ENCODE measurements around the gene CCNT1. TPM values are rescaled to one million over a fixed set of nuclear protein-coding genes. Genes with fewer than 3 reads are reported as not detected.
"Not testable (repeated sequence)": the region's sequence is repeated elsewhere in the genome, so short reads cannot be mapped to it uniquely, and the experiment has no call there.

CCNT1 gene
- total RNA-seq, 2 donors from 2014 or later, result 96.6 to 102 TPM

GRCh38 chr12:48686615-48687334, 29.7 kb downstream of the CCNT1 start:
- H3K4me1 Mint-ChIP-seq (ENCODE audit: low read depth), result peaks cover 35% of the 10 kb centered on the region
- no peaks in the 10 kb centered on the region for H3K27me3 Mint-ChIP-seq (ENCODE audit: low read depth)
- no peak for DNase-seq
- no peak overlapping the region for H3K27ac Mint-ChIP-seq
- H3K4me3 Mint-ChIP-seq, result no peak overlapping the region
- peaks cover 0 to 5% of the 10 kb centered on the region in 2 donors for H3K36me3 Mint-ChIP-seq (ENCODE audit: insufficient read depth in 2 of 2)
- no peaks in the 10 kb centered on the region for H3K9me3 Mint-ChIP-seq
- ATAC-seq (replicated peaks in 1 of 2), result no peak

- no peak overlapping the region for H3K27ac Mint-ChIP-seq
- H3K4me3 Mint-ChIP-seq, result no peak overlapping the region
- H3K36me3 Mint-ChIP-seq (ENCODE audit: insufficient read depth in 2 of 2), result peaks cover 3 to 6% of the 10 kb centered on the region in 2 donors
- DNase-seq (no peak), ATAC-seq (replicated peaks in 1 of 2) (no peak)
- H3K9me3 Mint-ChIP-seq, result no peaks in the 10 kb centered on the region
- H3K4me1 Mint-ChIP-seq (ENCODE audit: low read depth), result peaks cover 35% of the 10 kb centered on the region
- H3K27me3 Mint-ChIP-seq (ENCODE audit: low read depth), result no peaks in the 10 kb centered on the region
These were observed 30.4 kb downstream of the CCNT1 start for GRCh38 chr12:48686037-48686595.

GRCh38 chr12:48683534-48683933, 33.0 kb downstream of the CCNT1 start:
- peak overlapping the region in 1 of 2 donors; percentile 97 for H3K4me3 Mint-ChIP-seq
- no peaks in the 10 kb centered on the region for H3K27me3 Mint-ChIP-seq (ENCODE audit: low read depth)
- no peaks in the 10 kb centered on the region for H3K9me3 Mint-ChIP-seq
- ATAC-seq (replicated peaks in 1 of 2), result no peak
- H3K36me3 Mint-ChIP-seq (ENCODE audit: insufficient read depth in 2 of 2), result peaks cover 14 to 17% of the 10 kb centered on the region in 2 donors
- DNase-seq, result no peak
- peaks cover 48% of the 10 kb centered on the region for H3K4me1 Mint-ChIP-seq (ENCODE audit: low read depth)
- no peak overlapping the region for H3K27ac Mint-ChIP-seq

GRCh38 chr12:48682927-48683326, 33.6 kb downstream of the CCNT1 start:
- ATAC-seq (replicated peaks in 1 of 2), result no peak
- no peaks in the 10 kb centered on the region for H3K27me3 Mint-ChIP-seq (ENCODE audit: low read depth)
- H3K4me1 Mint-ChIP-seq (ENCODE audit: low read depth), result peaks cover 50% of the 10 kb centered on the region
- DNase-seq, result no peak
- H3K4me3 Mint-ChIP-seq, result peak overlapping the region; percentile 91 to 97
- no peaks in the 10 kb centered on the region for H3K9me3 Mint-ChIP-seq
- peak overlapping the region; percentile 58 for H3K27ac Mint-ChIP-seq
- H3K36me3 Mint-ChIP-seq (ENCODE audit: insufficient read depth in 2 of 2), result peaks cover 15 to 18% of the 10 kb centered on the region in 2 donors

GRCh38 chr12:48682533-48682905, 34.0 kb downstream of the CCNT1 start:
- not testable (repeated sequence) for H3K27ac Mint-ChIP-seq; ATAC-seq (replicated peaks in 1 of 2); H3K9me3 Mint-ChIP-seq; H3K27me3 Mint-ChIP-seq (ENCODE audit: low read depth); DNase-seq
- H3K4me3 Mint-ChIP-seq, result peak overlapping the region; percentile 91 to 97
- peaks cover 15 to 20% of the 10 kb centered on the region in 2 donors for H3K36me3 Mint-ChIP-seq (ENCODE audit: insufficient read depth in 2 of 2)
- H3K4me1 Mint-ChIP-seq (ENCODE audit: low read depth), result peaks cover 50% of the 10 kb centered on the region

GRCh38 chr12:48681710-48682532, 34.6 kb downstream of the CCNT1 start, which contains the start of gene KANSL2:
KANSL2 (minus strand) TSS chr12:48682238; CDS start chr12:48681632, 606 bp downstream.
- ATAC-seq (replicated peaks in 1 of 2) (peak; percentile 96 to 98), DNase-seq (peak; percentile 96 to 99)
- H3K36me3 Mint-ChIP-seq (ENCODE audit: insufficient read depth in 2 of 2), result peaks cover 18 to 22% of the 10 kb centered on the region in 2 donors
- no peaks in the 10 kb centered on the region for H3K9me3 Mint-ChIP-seq
- peak within 1 kb of the TSS; percentile 94 for H3K27ac Mint-ChIP-seq
- peaks cover 56% of the 10 kb centered on the region for H3K4me1 Mint-ChIP-seq (ENCODE audit: low read depth)
- H3K27me3 Mint-ChIP-seq (ENCODE audit: low read depth), result no peaks in the 10 kb centered on the region
- H3K4me3 Mint-ChIP-seq, result peak within 1 kb of the TSS; percentile 91 to 97

GRCh38 chr12:48681399-48681709, 35.2 kb downstream of the CCNT1 start:
- Mint-ChIP-seq H3K36me3 (ENCODE audit: insufficient read depth in 2 of 2) (peaks cover 18 to 24% of the 10 kb centered on the region in 2 donors), H3K4me1 (ENCODE audit: low read depth) (peaks cover 60% of the 10 kb centered on the region), H3K9me3 (no peaks in the 10 kb centered on the region), H3K4me3 (peak overlapping the region; percentile 91 to 97), H3K27me3 (ENCODE audit: low read depth) (no peaks in the 10 kb centered on the region), H3K27ac (peak overlapping the region; percentile 94)
- no peak for ATAC-seq (replicated peaks in 1 of 2)
- no peak for DNase-seq

GRCh38 chr12:48680861-48681260, 35.6 kb downstream of the CCNT1 start:
- peaks cover 61% of the 10 kb centered on the region for H3K4me1 Mint-ChIP-seq (ENCODE audit: low read depth)

GRCh38 chr12:48678551-48679185, 37.8 kb downstream of the CCNT1 start:
- ATAC-seq (replicated peaks in 1 of 2) (no peak), DNase-seq (no peak)
- Mint-ChIP-seq H3K27ac (peak overlapping the region; percentile 99), H3K27me3 (ENCODE audit: low read depth) (no peaks in the 10 kb centered on the region), H3K4me3 (peak overlapping the region; percentile 91 to 95), H3K4me1 (ENCODE audit: low read depth) (peaks cover 61% of the 10 kb centered on the region), H3K9me3 (no peaks in the 10 kb centered on the region), H3K36me3 (ENCODE audit: insufficient read depth in 2 of 2) (peaks cover 18 to 22% of the 10 kb centered on the region in 2 donors)

More at GRCh38 chr12:48680861-48681260, 35.6 kb downstream of the CCNT1 start:
- ATAC-seq (replicated peaks in 1 of 2), result no peak
- Mint-ChIP-seq H3K27ac (peak overlapping the region; percentile 94), H3K36me3 (ENCODE audit: insufficient read depth in 2 of 2) (peaks cover 18 to 22% of the 10 kb centered on the region in 2 donors), H3K9me3 (no peaks in the 10 kb centered on the region), H3K27me3 (ENCODE audit: low read depth) (no peaks in the 10 kb centered on the region), H3K4me3 (peak overlapping the region; percentile 91 to 97)
- DNase-seq, result no peak

GRCh38 chr12:48671231-48671856, 45.2 kb downstream of the CCNT1 start:
- ATAC-seq (replicated peaks in 1 of 2) (no peak), DNase-seq (no peak)
- H3K27me3 Mint-ChIP-seq (ENCODE audit: low read depth), result no peaks in the 10 kb centered on the region
- H3K4me3 Mint-ChIP-seq, result no peak overlapping the region
- H3K36me3 Mint-ChIP-seq (ENCODE audit: insufficient read depth in 2 of 2), result peaks cover 10 to 30% of the 10 kb centered on the region in 2 donors
- no peak overlapping the region for H3K27ac Mint-ChIP-seq
- no peaks in the 10 kb centered on the region for H3K9me3 Mint-ChIP-seq
- H3K4me1 Mint-ChIP-seq (ENCODE audit: low read depth), result peaks cover 11% of the 10 kb centered on the region

GRCh38 chr12:48668996-48669395, 47.5 kb downstream of the CCNT1 start:
- no peak overlapping the region for H3K27ac Mint-ChIP-seq
- DNase-seq (no peak), ATAC-seq (replicated peaks in 1 of 2) (no peak)
- H3K27me3 Mint-ChIP-seq (ENCODE audit: low read depth), result no peaks in the 10 kb centered on the region
- H3K36me3 Mint-ChIP-seq (ENCODE audit: insufficient read depth in 2 of 2), result peaks cover 10 to 35% of the 10 kb centered on the region in 2 donors
- H3K4me3 Mint-ChIP-seq, result no peak overlapping the region
- H3K4me1 Mint-ChIP-seq (ENCODE audit: low read depth), result peaks cover 5% of the 10 kb centered on the region
- H3K9me3 Mint-ChIP-seq, result no peaks in the 10 kb centered on the region

- peaks cover 2 to 29% of the 10 kb centered on the region in 2 donors for H3K36me3 Mint-ChIP-seq (ENCODE audit: insufficient read depth in 2 of 2)
- no peak overlapping the region for H3K4me3 Mint-ChIP-seq
- no peaks in the 10 kb centered on the region for H3K27me3 Mint-ChIP-seq (ENCODE audit: low read depth)
- no peaks in the 10 kb centered on the region for H3K4me1 Mint-ChIP-seq (ENCODE audit: low read depth)
- DNase-seq (no peak), ATAC-seq (replicated peaks in 1 of 2) (no peak)
- peak overlapping the region; percentile 77 for H3K27ac Mint-ChIP-seq
- no peaks in the 10 kb centered on the region for H3K9me3 Mint-ChIP-seq
These were observed 56.6 kb downstream of the CCNT1 start for GRCh38 chr12:48659863-48660262.
